Osteocyte (in vitro differentiated cells): ENCODE data around the gene DGCR6L. TPM values are rescaled to one million over a fixed set of nuclear protein-coding genes. Genes with fewer than 3 reads are reported as not detected.

Experiments
- DNase-seq: peaks from one replicate; pipeline ENCODE4 v3.0.0; 2021; ENCODE audit warnings: mixed read lengths; ENCODE audit not compliant: unreplicated experiment; ENCODE audit errors: extremely low spot score
- H3K27ac Mint-ChIP-seq: one replicate; pipeline ENCODE4 v1.8.0; 2021; ENCODE audit warnings: mild to moderate bottlenecking, mixed read lengths; ENCODE audit not compliant: unreplicated experiment
- H3K27me3 Mint-ChIP-seq: one replicate; pipeline ENCODE4 v1.8.0; 2021; ENCODE audit warnings: mixed read lengths; ENCODE audit not compliant: unreplicated experiment
- H3K36me3 Mint-ChIP-seq: one replicate; pipeline ENCODE4 v1.8.0; 2021; ENCODE audit warnings: mixed read lengths; ENCODE audit not compliant: unreplicated experiment
- H3K4me1 Mint-ChIP-seq: one replicate; pipeline ENCODE4 v1.8.0; 2021; ENCODE audit warnings: mixed read lengths; ENCODE audit not compliant: unreplicated experiment
- H3K4me3 Mint-ChIP-seq: one replicate; pipeline ENCODE4 v1.8.0; 2021; ENCODE audit warnings: mild to moderate bottlenecking, moderate library complexity, mixed read lengths; ENCODE audit not compliant: unreplicated experiment
- H3K9me3 Mint-ChIP-seq: one replicate; pipeline ENCODE4 v1.8.0; 2021; ENCODE audit warnings: mixed read lengths; ENCODE audit not compliant: unreplicated experiment
- total RNA-seq: library from RNA; stranded (reverse); gene quantifications from 2 replicates; pipeline ENCODE4 v1.2.1, GENCODE V29; 2021
- TF ChIP-seq, protein P1 (sequence below): fragments of 200-600 bp; sonication (generic); IDR thresholded peaks from 2 replicates; pipeline ENCODE4 v1.5.0; 2021; ENCODE audit warnings: antibody characterized with exemption, mild to moderate bottlenecking, moderate library complexity

Gene DGCR6L
- total RNA-seq, 1 donor from 2014 or later, result 59.4 TPM

DNA sequence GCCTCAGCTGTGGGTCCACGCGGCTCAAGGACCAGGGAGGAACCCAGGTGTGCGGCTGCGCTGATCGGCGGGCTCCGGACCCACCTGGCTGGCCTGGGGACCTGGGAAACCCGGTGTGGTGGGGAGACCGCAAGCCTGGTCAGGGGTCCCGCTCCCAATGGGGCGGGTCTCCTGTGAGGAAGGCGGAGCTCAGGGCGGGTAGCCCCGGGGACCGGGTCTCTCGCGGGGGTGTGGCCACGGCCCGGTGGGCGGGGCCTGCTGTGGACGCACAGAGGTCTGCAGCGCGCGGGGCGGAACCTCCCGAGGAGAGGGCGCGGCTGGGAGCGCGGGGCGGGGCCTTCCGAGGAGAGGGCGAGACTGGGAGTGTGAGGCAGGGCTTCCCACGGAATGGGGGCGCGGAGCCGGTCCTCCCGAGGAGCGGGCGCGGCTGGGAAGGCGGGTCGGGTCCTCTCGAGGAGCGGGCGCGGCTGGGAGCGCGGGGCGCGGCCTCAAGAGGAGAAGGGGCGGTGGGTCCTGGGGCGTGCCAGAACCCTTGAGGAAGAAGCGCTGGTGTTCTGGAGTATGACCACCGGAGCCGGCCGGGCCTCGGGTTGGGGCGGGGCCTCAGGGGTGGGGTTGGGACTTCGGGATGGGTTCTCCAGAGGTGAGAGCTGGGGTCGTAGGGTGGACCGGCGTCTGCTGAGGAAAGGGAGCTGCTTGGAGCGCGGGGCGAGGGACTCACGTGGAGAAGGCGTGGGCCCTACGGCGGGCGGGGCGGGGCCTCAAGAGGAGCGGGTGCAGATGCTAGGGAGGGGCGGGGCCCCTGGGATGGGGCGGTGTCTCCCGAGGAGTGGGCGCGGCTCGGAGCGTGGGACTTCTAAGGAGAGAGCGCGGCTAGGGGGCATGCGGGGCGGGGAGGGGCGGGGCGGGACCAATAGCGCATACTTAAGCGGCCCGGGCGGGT, 20.8 kb downstream of the DGCR6L start:
- Mint-ChIP-seq H3K27me3 (peaks cover 28% of the 10 kb centered on the region), H3K9me3 (no peaks in the 10 kb centered on the region), H3K4me3 (peak overlapping the region; percentile 71), H3K4me1 (peaks cover 9% of the 10 kb centered on the region), H3K27ac (no peak overlapping the region), H3K36me3 (no peaks in the 10 kb centered on the region)
- DNase-seq, result peak; percentile 89
- TF ChIP-seq, protein P1, sequence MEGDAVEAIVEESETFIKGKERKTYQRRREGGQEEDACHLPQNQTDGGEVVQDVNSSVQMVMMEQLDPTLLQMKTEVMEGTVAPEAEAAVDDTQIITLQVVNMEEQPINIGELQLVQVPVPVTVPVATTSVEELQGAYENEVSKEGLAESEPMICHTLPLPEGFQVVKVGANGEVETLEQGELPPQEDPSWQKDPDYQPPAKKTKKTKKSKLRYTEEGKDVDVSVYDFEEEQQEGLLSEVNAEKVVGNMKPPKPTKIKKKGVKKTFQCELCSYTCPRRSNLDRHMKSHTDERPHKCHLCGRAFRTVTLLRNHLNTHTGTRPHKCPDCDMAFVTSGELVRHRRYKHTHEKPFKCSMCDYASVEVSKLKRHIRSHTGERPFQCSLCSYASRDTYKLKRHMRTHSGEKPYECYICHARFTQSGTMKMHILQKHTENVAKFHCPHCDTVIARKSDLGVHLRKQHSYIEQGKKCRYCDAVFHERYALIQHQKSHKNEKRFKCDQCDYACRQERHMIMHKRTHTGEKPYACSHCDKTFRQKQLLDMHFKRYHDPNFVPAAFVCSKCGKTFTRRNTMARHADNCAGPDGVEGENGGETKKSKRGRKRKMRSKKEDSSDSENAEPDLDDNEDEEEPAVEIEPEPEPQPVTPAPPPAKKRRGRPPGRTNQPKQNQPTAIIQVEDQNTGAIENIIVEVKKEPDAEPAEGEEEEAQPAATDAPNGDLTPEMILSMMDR, result no peak

DNA sequence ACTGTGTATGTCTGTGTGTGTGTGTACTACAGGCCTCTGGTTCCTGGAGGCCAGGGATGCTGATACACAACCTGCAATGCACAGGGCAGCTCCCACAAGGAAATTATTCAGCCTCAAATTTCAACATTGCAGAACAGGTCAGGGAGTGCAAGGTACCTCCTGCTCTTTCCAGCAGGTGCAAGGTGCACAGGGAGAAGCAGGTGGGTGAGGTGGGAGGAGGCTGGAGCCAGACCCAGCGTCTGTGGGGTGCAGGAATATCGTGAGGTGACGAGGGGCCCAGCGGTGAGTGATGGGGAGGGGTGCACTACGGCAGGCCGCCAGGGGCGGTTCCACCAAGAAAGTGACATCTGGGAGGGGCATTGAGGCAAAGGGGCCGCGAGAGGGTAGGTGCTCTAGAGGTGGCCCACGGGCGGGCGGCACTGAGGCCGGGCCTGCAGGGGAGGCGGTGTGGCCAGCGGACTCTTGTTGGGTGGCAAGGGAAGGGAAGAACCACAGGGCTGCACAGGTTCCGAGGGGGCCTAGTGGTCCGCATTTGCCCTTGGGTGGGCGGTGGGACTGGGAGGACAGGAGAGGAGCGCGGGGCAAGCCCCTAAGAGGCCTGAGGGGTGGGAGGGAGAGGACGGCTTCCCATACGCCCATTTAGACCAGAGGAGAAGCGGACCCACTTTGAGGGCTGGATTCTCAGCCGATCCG, 21.6 kb downstream of the DGCR6L start:
- DNase-seq, result no peak
- peak overlapping the region; percentile 71 for H3K4me3 Mint-ChIP-seq
- H3K27me3 Mint-ChIP-seq, result peaks cover 30% of the 10 kb centered on the region

DNA sequence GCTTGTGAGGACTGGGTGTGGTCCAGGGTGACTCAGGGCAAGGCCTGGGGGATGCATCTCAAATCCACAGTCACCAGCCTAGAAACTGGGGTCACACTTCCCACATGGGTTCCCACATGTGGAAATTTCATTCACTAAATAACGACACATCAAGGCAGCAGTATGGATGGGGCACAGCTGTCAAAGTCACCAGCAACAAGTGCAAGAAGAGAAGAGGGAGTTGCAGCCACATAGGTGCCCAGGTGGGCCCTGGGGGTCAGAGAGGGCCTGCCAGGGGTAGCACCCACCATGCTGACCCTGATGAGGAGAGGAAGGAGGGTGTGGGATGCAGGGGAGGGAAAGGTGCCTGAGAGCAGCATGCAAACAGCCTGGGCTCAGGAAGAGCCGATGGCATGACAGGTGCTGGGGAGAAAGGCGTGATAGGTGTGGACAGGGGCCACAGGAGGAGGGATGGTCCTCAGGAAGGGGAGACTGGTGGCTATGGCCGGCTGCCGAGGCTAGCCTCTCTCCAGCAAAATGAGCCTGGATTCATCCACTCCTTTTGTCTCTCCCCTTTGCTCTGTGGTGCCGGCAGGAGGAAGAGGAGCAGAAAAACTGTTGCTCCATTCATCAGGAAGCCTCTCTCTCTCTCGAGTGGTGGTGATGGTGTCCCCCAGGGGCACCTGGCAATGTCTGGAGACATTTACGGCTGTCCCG, 22.3 kb downstream of the DGCR6L start:
- TF ChIP-seq, protein P1, result no peak
- H3K4me3 Mint-ChIP-seq, result peak overlapping the region; percentile 63
- H3K36me3 Mint-ChIP-seq, result no peaks in the 10 kb centered on the region
- H3K9me3 Mint-ChIP-seq, result no peaks in the 10 kb centered on the region
- no peak overlapping the region for H3K27ac Mint-ChIP-seq
- no peak for DNase-seq
- peaks cover 7% of the 10 kb centered on the region for H3K4me1 Mint-ChIP-seq
- H3K27me3 Mint-ChIP-seq, result peaks cover 36% of the 10 kb centered on the region

More for the DNA sequence above, 21.6 kb downstream of the DGCR6L start:
- Mint-ChIP-seq H3K27ac (no peak overlapping the region), H3K4me1 (peaks cover 9% of the 10 kb centered on the region), H3K36me3 (no peaks in the 10 kb centered on the region), H3K9me3 (no peaks in the 10 kb centered on the region)
- TF ChIP-seq, protein P1, result no peak

DNA sequence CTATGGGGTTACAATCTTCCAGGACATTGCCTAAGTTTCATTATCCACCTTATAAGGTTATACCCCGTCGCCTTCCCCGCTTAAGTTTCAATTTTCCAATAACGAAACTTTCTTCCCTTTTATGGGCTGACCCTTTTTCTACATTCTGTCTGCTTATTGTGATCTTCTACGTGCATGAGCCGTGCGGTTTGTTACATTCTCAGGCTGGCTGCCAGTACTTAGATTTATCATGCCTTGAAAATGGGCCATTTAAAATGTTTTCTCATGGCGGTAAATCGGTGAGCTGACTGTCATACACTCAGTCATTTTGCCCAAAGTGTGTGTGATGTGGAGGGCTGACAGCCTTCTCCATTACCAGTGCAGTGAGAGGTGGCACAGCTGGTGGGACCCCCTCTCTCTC, 23.3 kb downstream of the DGCR6L start:
- H3K27ac Mint-ChIP-seq, result no peak overlapping the region
- no peak for DNase-seq
- peaks cover 41% of the 10 kb centered on the region for H3K27me3 Mint-ChIP-seq
- TF ChIP-seq, protein P1, result no peak
- no peaks in the 10 kb centered on the region for H3K9me3 Mint-ChIP-seq
- no peak overlapping the region for H3K4me3 Mint-ChIP-seq
- H3K36me3 Mint-ChIP-seq, result no peaks in the 10 kb centered on the region
- H3K4me1 Mint-ChIP-seq, result peaks cover 4% of the 10 kb centered on the region
